Suprapubic skin (tissue), 4 donors: ENCODE measurements around the gene CLDN14. TPM values are rescaled to one million over a fixed set of nuclear protein-coding genes. Genes with fewer than 3 reads are reported as not detected.

Experiments
- DNase-seq, 2 donors: peaks; one replicate each; pipeline ENCODE4 v3.0.0-alpha.2; 2019; ENCODE audit warnings: low spot score in 2 of 2
- H3K27ac ChIP-seq: fragments of 200-600 bp; sonication (generic); one replicate; pipeline ENCODE4 v1.5.1; 2019
- H3K27me3 ChIP-seq: fragments of 200-600 bp; sonication (generic); one replicate; pipeline ENCODE4 v1.5.1; 2019
- H3K36me3 ChIP-seq: fragments of 200-600 bp; sonication (generic); one replicate; pipeline ENCODE4 v1.5.1; 2019
- H3K4me1 ChIP-seq: fragments of 200-600 bp; sonication (generic); one replicate; pipeline ENCODE4 v1.5.1; 2019
- H3K4me3 ChIP-seq: fragments of 200-600 bp; sonication (generic); one replicate; pipeline ENCODE4 v1.5.1; 2019; ENCODE audit warnings: mild to moderate bottlenecking
- H3K9me3 ChIP-seq: fragments of 200-600 bp; sonication (generic); one replicate; pipeline ENCODE4 v1.5.1; 2019
- CTCF ChIP-seq, 2 donors: fragments of 200-600 bp in 1 of 2; fragments of 450-650 bp in 1 of 2; sonication (generic) in 1 of 2; IDR thresholded peaks; one replicate each; pipeline ENCODE4 v1.5.1; 2016 to 2019; ENCODE audit warnings: antibody characterized with exemption in 2 of 2, mild to moderate bottlenecking in 1 of 2, moderate library complexity in 1 of 2
- EP300 ChIP-seq: sonication (generic); formaldehyde crosslinking; IDR thresholded peaks from one replicate; pipeline ENCODE4 v1.6.1; 2017; ENCODE audit warnings: antibody characterized with exemption
- POLR2A ChIP-seq, 2 donors: fragments of 450-650 bp; IDR thresholded peaks; one replicate each; pipeline ENCODE4 v1.6.1; 2017; ENCODE audit warnings: antibody characterized with exemption in 2 of 2, mild to moderate bottlenecking in 2 of 2, moderate library complexity in 2 of 2
- POLR2AphosphoS5 ChIP-seq, 3 donors: sonication (generic); formaldehyde crosslinking; IDR thresholded peaks; one replicate each; pipeline ENCODE4 v1.6.1; 2017; ENCODE audit warnings: antibody characterized with exemption in 3 of 3
- WGBS: methylation state at CpG from one replicate; pipeline ENCODE4 v1.1.5; 2018; 5-methylcytosine and 5-hydroxymethylcytosine counted together
- total RNA-seq, 4 donors: library from RNA; depleted of rRNA; stranded (reverse); fragments of >200 nt; gene quantifications; one replicate each; pipeline ENCODE4 v1.1.0, GENCODE V29; 2016

Gene CLDN14
- total RNA-seq, 4 donors from 2014 or later: 0.42 to 0.62 TPM; not detected in 2

- WGBS: 92% methylated on average over 4 of the region's 4 CpGs
- Histone ChIP-seq H3K9me3 (no peaks in the 10 kb centered on the region), H3K4me3 (no peak overlapping the region), H3K27me3 (no peaks in the 10 kb centered on the region), H3K27ac (no peak overlapping the region), H3K4me1 (peaks cover 6% of the 10 kb centered on the region), H3K36me3 (no peaks in the 10 kb centered on the region)
- DNase-seq: no peak
- no peak for TF ChIP-seq POLR2A (IDR thresholded peaks at IDR 0.05)
- TF ChIP-seq POLR2AphosphoS5 (IDR thresholded peaks at IDR 0.05): no peak
- no peak for TF ChIP-seq CTCF (IDR thresholded peaks at IDR 0.05)
- TF ChIP-seq EP300: no peak
Observed at GRCh38 chr21:36482673-36483072, 2.8 kb upstream of the CLDN14 start.

GRCh38 chr21:36482181-36482580, 2.3 kb upstream of the CLDN14 start:
- Histone ChIP-seq H3K36me3 (no peaks in the 10 kb centered on the region), H3K4me3 (no peak overlapping the region), H3K27me3 (no peaks in the 10 kb centered on the region), H3K9me3 (no peaks in the 10 kb centered on the region), H3K27ac (no peak overlapping the region), H3K4me1 (peaks cover 6% of the 10 kb centered on the region)
- WGBS: 89% methylated on average over 4 of the region's 4 CpGs
- TF ChIP-seq POLR2AphosphoS5 (IDR thresholded peaks at IDR 0.05): no peak
- TF ChIP-seq EP300: no peak
- TF ChIP-seq CTCF (IDR thresholded peaks at IDR 0.05): no peak
- TF ChIP-seq POLR2A (IDR thresholded peaks at IDR 0.05): no peak
- no peak for DNase-seq

- Histone ChIP-seq H3K4me3 (no peak overlapping the region), H3K27ac (no peak overlapping the region), H3K9me3 (no peaks in the 10 kb centered on the region), H3K36me3 (no peaks in the 10 kb centered on the region), H3K27me3 (no peaks in the 10 kb centered on the region), H3K4me1 (peaks cover 6% of the 10 kb centered on the region)
- TF ChIP-seq POLR2A (IDR thresholded peaks at IDR 0.05): no peak
- TF ChIP-seq POLR2AphosphoS5 (IDR thresholded peaks at IDR 0.05): no peak
- TF ChIP-seq EP300: no peak
- no peak for TF ChIP-seq CTCF (IDR thresholded peaks at IDR 0.05)
- DNase-seq: no peak
- WGBS: 82% methylated on average over 5 of the region's 5 CpGs
Observed at GRCh38 chr21:36481639-36482038, 1.7 kb upstream of the CLDN14 start.

- H3K4me3 ChIP-seq: no peak overlapping the region
- H3K36me3 ChIP-seq: no peaks in the 10 kb centered on the region
- H3K9me3 ChIP-seq: no peaks in the 10 kb centered on the region
- WGBS: 92% methylated on average over 12 of the region's 12 CpGs
- DNase-seq: no peak
- TF ChIP-seq POLR2AphosphoS5 (IDR thresholded peaks at IDR 0.05): no peak
- TF ChIP-seq EP300: no peak
- no peak for TF ChIP-seq CTCF (IDR thresholded peaks at IDR 0.05)
- no peak for TF ChIP-seq POLR2A (IDR thresholded peaks at IDR 0.05)
- no peak overlapping the region for H3K27ac ChIP-seq
- H3K27me3 ChIP-seq: no peaks in the 10 kb centered on the region
- H3K4me1 ChIP-seq: peaks cover 6% of the 10 kb centered on the region
Observed at GRCh38 chr21:36480618-36481017, 696 bp upstream of the CLDN14 start.

GRCh38 chr21:36478941-36479340, 981 bp downstream of the CLDN14 start:
- Histone ChIP-seq H3K27ac (no peak overlapping the region), H3K4me1 (peaks cover 6% of the 10 kb centered on the region), H3K9me3 (no peaks in the 10 kb centered on the region), H3K27me3 (no peaks in the 10 kb centered on the region), H3K4me3 (no peak overlapping the region), H3K36me3 (no peaks in the 10 kb centered on the region)
- TF ChIP-seq EP300: no peak
- no peak for TF ChIP-seq CTCF (IDR thresholded peaks at IDR 0.05)
- TF ChIP-seq POLR2A (IDR thresholded peaks at IDR 0.05): no peak
- TF ChIP-seq POLR2AphosphoS5 (IDR thresholded peaks at IDR 0.05): no peak
- DNase-seq: no peak
- WGBS: 56% methylated on average over 5 of the region's 7 CpGs
